Ascending aorta (tissue), 2 donors: ENCODE results near the gene ITGB5. TPM values are rescaled to one million over a fixed set of nuclear protein-coding genes. Genes with fewer than 3 reads are reported as not detected.
A peak's percentile ranks its signal among the peaks of the same experiment; 100 is the strongest.

Source experiments
- DNase-seq, 2 donors: peaks; one replicate each; pipeline ENCODE4 v3.0.0-alpha.2; 2019; ENCODE audit warnings: low spot score in 2 of 2
- H3K27ac ChIP-seq, 2 donors: fragments of 200-600 bp; sonication (generic); one replicate each; pipeline ENCODE4 v1.5.1; 2016 to 2017; ENCODE audit warnings: mild to moderate bottlenecking in 1 of 2
- H3K27me3 ChIP-seq: fragments of 200-600 bp; sonication (generic); one replicate; pipeline ENCODE4 v1.5.1; 2017
- H3K36me3 ChIP-seq, 2 donors: fragments of 200-600 bp; sonication (generic); one replicate each; pipeline ENCODE4 v1.5.1; 2016
- H3K4me1 ChIP-seq, 2 donors: fragments of 200-600 bp; sonication (generic); one replicate each; pipeline ENCODE4 v1.5.1; 2016 to 2017; ENCODE audit warnings: mild to moderate bottlenecking in 1 of 2
- H3K4me3 ChIP-seq, 2 donors: fragments of 200-600 bp; sonication (generic); one replicate each; pipeline ENCODE4 v1.5.1; 2016 to 2017; ENCODE audit warnings: mild to moderate bottlenecking in 1 of 2
- H3K9me3 ChIP-seq, 2 donors: fragments of 200-600 bp; sonication (generic); one replicate each; pipeline ENCODE4 v1.5.1; 2016
- CTCF ChIP-seq, 3 experiments: fragments of 200-600 bp in 2 of 3; fragments of 450-650 bp in 1 of 3; sonication (generic) in 2 of 3; IDR thresholded peaks; one replicate each; pipeline ENCODE4 v1.5.1; 2016 to 2019; ENCODE audit warnings: antibody characterized with exemption in 3 of 3, mild to moderate bottlenecking in 1 of 3, moderate library complexity in 1 of 3
- intact Hi-C: fragments of 100-400 bp; cut with DNase I; formaldehyde crosslinking; loops from one replicate; pipeline ENCODE4 v1.15.1; 2023
- total RNA-seq: library from RNA; depleted of rRNA; stranded (reverse); fragments of >200 nt; gene quantifications from one replicate; pipeline ENCODE4 v1.1.0, GENCODE V29; 2016

ITGB5 gene
- total RNA-seq, 1 donor from 2014 or later = 595 TPM

GRCh38 chr3:124799676-124800075 is 87.5 kb downstream of the ITGB5 start:
- intact Hi-C loops = no loop called here
- DNase-seq = no peak
- Histone ChIP-seq H3K9me3 (no peaks in the 10 kb centered on the region), H3K4me1 (peaks cover 0 to 28% of the 10 kb centered on the region in 2 donors), H3K27ac (peak overlapping the region; percentile 62 to 74), H3K4me3 (no peak overlapping the region), H3K27me3 (no peaks in the 10 kb centered on the region), H3K36me3 (peaks cover 37 to 52% of the 10 kb centered on the region in 2 donors)
- no peak for TF ChIP-seq CTCF (IDR thresholded peaks at IDR 0.05)

GRCh38 chr3:124797426-124797945 is 89.7 kb downstream of the ITGB5 start:
- peaks cover 32 to 42% of the 10 kb centered on the region in 2 donors for H3K36me3 ChIP-seq
- no peak overlapping the region for H3K4me3 ChIP-seq
- H3K27ac ChIP-seq = peak overlapping the region in 1 of 2 donors; percentile 43
- no peak for DNase-seq
- H3K27me3 ChIP-seq = no peaks in the 10 kb centered on the region
- peaks cover 0 to 41% of the 10 kb centered on the region in 2 donors for H3K4me1 ChIP-seq
- TF ChIP-seq CTCF (IDR thresholded peaks at IDR 0.05) = no peak
- H3K9me3 ChIP-seq = no peaks in the 10 kb centered on the region
- intact Hi-C loops = no loop called here

GRCh38 chr3:124796477-124796876 is 90.7 kb downstream of the ITGB5 start:
- Histone ChIP-seq H3K36me3 (peaks cover 32 to 35% of the 10 kb centered on the region in 2 donors), H3K27me3 (no peaks in the 10 kb centered on the region), H3K4me3 (no peak overlapping the region), H3K27ac (no peak overlapping the region), H3K4me1 (peaks cover 0 to 41% of the 10 kb centered on the region in 2 donors), H3K9me3 (no peaks in the 10 kb centered on the region)
- intact Hi-C loops = no loop called here
- TF ChIP-seq CTCF (IDR thresholded peaks at IDR 0.05) = no peak
- DNase-seq = no peak

- Histone ChIP-seq H3K4me1 (peaks cover 0 to 42% of the 10 kb centered on the region in 2 donors), H3K36me3 (peaks cover 31 to 32% of the 10 kb centered on the region in 2 donors), H3K27ac (peak overlapping the region; percentile 78 to 81), H3K27me3 (no peaks in the 10 kb centered on the region), H3K9me3 (no peaks in the 10 kb centered on the region), H3K4me3 (no peak overlapping the region)
- intact Hi-C loops = loop anchor here (2.0 kb wide), 1 partner anchor 18 kb away; no protein-coding TSS in a partner anchor
- TF ChIP-seq CTCF (IDR thresholded peaks at IDR 0.05) = no peak
- no peak for DNase-seq
Observed at GRCh38 chr3:124793054-124793739, 94.0 kb downstream of the ITGB5 start.

- intact Hi-C loops = loop anchor here (2.0 kb wide), 1 partner anchor 18 kb away; no protein-coding TSS in a partner anchor
- no peak for TF ChIP-seq CTCF (IDR thresholded peaks at IDR 0.05)
- peaks cover 30 to 31% of the 10 kb centered on the region in 2 donors for H3K36me3 ChIP-seq
- H3K9me3 ChIP-seq = no peaks in the 10 kb centered on the region
- H3K27me3 ChIP-seq = no peaks in the 10 kb centered on the region
- H3K4me1 ChIP-seq = peaks cover 0 to 48% of the 10 kb centered on the region in 2 donors
- peak overlapping the region; percentile 78 to 81 for H3K27ac ChIP-seq
- no peak overlapping the region for H3K4me3 ChIP-seq
- no peak for DNase-seq
Observed at GRCh38 chr3:124792341-124793040, 94.7 kb downstream of the ITGB5 start.
